Kidney (tissue), 14 donors: ENCODE results near the gene CKAP4. TPM values are rescaled to one million over a fixed set of nuclear protein-coding genes. Genes with fewer than 3 reads are reported as not detected.

Experiments used
- DNase-seq, 5 donors: peaks; one replicate each; pipeline ENCODE4 v3.0.0-alpha.2; 2013 to 2020
- FAIRE-seq: peaks from 2 replicates; lab custom pipeline; 2012; peaks lifted over from hg19 to GRCh38; lab: Jason Lieb, UNC
- H3K27ac ChIP-seq, 2 donors: one replicate each; pipeline ENCODE4 v1.7.0; 2013; ENCODE audit warnings: low read depth in 2 of 2, low read length in 2 of 2, inconsistent platforms in 1 of 2
- H3K27me3 ChIP-seq: one replicate; pipeline ENCODE4 v1.7.1; 2013; ENCODE audit warnings: low read length, inconsistent platforms; ENCODE audit not compliant: control insufficient read depth, insufficient read depth
- H3K36me3 ChIP-seq, 3 donors: one replicate each; pipeline versions ENCODE4 v1.7.0 to v1.7.1; 2013; ENCODE audit warnings: low read length in 3 of 3, control low read depth in 1 of 3, inconsistent platforms in 1 of 3; ENCODE audit not compliant: insufficient read depth in 3 of 3, control insufficient read depth in 2 of 3
- H3K4me1 ChIP-seq, 3 donors: one replicate each; pipeline versions ENCODE4 v1.7.0 to v1.7.1; 2013; ENCODE audit warnings: low read length in 3 of 3, inconsistent platforms in 1 of 3, low read depth in 1 of 3; ENCODE audit not compliant: control insufficient read depth in 2 of 3, insufficient read depth in 2 of 3
- H3K4me3 ChIP-seq, 3 donors: one replicate each; pipeline versions ENCODE4 v1.7.0 to v1.8.1; 2013; ENCODE audit warnings: low read length in 3 of 3, control low read depth in 1 of 3, inconsistent platforms in 1 of 3
- H3K9ac ChIP-seq, 3 donors: one replicate each; pipeline versions ENCODE4 v1.7.0 to v1.7.1; 2013; ENCODE audit warnings: low read length in 3 of 3, control low read depth in 1 of 3, inconsistent platforms in 1 of 3
- H3K9me3 ChIP-seq, 3 donors: one replicate each; pipeline versions ENCODE4 v1.7.0 to v1.7.1; 2013; ENCODE audit warnings: low read length in 3 of 3, control low read depth in 1 of 3, inconsistent platforms in 1 of 3; ENCODE audit not compliant: control insufficient read depth in 2 of 3, insufficient read depth in 1 of 3
- intact Hi-C: fragments of 100-400 bp; cut with DNase I; formaldehyde crosslinking; loops from one replicate; pipeline ENCODE4 v1.11.1; 2022
- polyA plus RNA-seq: library from polyadenylated mRNA; stranded (reverse); fragments of 350-450 nt; fragmentation: Illumina TruSeq; extraction: RNeasy Lipid Tissue Mini Kit (QIAGEN cat#74804); gene quantifications from one replicate; pipeline ENCODE4 v1.2.3, GENCODE V29; 2014; ENCODE audit warnings: low read depth, low replicate concordance; ENCODE audit not compliant: insufficient read depth
- total RNA-seq: library from RNA; stranded (reverse); fragmentation: NEBNext Ultra II Directional; extraction: Animal tissue kit (Norgen Biotek cat#: 25700); gene quantifications from one replicate; pipeline ENCODE4 v1.2.1, GENCODE V29; 2021
- TF ChIP-seq, protein P1 (sequence below): IDR thresholded peaks from 3 replicates; pipeline ENCODE4 v1.5.1; 2012; ENCODE audit warnings: mild to moderate bottlenecking, moderate library complexity, borderline replicate concordance; ENCODE audit not compliant: insufficient read depth; ENCODE audit errors: extremely low read depth
- donor health status: control.
- donor health status: control.
- donor health status: control.
- donor health status: control.
- donor health status: control.
- donor health status: DM: yes; HTN: yes; CAD: no.
- donor health status: Normal renal cell carcinoma (clear cell type).

The CKAP4 gene
- total and polyA plus RNA-seq, 2 donors from 2014 or later = 29.2 to 43.0 TPM

DNA sequence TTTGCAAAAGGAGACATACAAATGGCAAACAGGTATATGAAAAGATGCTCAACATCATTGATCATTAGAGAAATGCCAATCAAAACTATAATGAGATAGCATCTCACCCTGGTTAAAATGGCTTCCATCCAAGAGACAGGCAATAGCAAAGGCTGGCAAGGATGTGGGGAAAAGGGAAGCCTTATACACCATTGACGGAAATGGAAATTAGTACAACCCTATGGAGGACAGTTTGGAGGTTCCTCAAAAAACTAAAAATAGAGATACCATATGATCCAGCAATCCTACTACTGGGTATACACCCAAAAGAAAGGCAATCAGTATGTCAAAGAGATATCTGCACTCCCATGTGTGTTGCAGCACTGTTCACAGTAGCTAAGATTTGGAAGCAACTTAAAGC is 17.3 kb upstream of the CKAP4 start:
- DNase-seq = no peak
- H3K27ac ChIP-seq = no peak overlapping the region
- TF ChIP-seq, protein P1, sequence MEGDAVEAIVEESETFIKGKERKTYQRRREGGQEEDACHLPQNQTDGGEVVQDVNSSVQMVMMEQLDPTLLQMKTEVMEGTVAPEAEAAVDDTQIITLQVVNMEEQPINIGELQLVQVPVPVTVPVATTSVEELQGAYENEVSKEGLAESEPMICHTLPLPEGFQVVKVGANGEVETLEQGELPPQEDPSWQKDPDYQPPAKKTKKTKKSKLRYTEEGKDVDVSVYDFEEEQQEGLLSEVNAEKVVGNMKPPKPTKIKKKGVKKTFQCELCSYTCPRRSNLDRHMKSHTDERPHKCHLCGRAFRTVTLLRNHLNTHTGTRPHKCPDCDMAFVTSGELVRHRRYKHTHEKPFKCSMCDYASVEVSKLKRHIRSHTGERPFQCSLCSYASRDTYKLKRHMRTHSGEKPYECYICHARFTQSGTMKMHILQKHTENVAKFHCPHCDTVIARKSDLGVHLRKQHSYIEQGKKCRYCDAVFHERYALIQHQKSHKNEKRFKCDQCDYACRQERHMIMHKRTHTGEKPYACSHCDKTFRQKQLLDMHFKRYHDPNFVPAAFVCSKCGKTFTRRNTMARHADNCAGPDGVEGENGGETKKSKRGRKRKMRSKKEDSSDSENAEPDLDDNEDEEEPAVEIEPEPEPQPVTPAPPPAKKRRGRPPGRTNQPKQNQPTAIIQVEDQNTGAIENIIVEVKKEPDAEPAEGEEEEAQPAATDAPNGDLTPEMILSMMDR = no peak
- H3K27me3 ChIP-seq = no peaks in the 10 kb centered on the region
- intact Hi-C loops = no loop called here
- no peak overlapping the region for H3K9ac ChIP-seq
- no peak overlapping the region for H3K4me3 ChIP-seq
- no peak for FAIRE-seq
- no peaks in the 10 kb centered on the region for H3K9me3 ChIP-seq
- H3K4me1 ChIP-seq = no peaks in the 10 kb centered on the region
- H3K36me3 ChIP-seq = no peaks in the 10 kb centered on the region

DNA sequence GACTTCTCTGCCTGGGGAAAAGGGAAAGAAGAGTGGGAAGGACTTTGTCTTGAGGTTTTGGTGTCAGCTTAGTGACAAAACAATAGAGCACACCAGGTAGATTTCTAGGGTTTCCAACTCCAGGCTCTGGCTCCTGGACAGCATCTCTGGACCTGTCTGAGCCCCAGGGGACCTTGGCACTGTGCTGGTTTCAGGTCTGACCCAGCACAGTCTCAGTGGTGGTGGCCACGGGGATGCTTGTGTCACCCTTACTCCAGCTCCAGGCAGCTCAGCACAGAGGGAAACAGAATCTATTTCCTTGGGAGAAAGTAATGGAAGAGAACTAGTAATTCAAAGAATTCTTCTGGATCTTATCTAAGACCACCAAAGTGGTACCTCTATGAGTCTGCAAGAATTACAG is 11.1 kb upstream of the CKAP4 start:
- no peak for DNase-seq
- intact Hi-C loops = no loop called here
- H3K4me3 ChIP-seq = no peak overlapping the region

DNA sequence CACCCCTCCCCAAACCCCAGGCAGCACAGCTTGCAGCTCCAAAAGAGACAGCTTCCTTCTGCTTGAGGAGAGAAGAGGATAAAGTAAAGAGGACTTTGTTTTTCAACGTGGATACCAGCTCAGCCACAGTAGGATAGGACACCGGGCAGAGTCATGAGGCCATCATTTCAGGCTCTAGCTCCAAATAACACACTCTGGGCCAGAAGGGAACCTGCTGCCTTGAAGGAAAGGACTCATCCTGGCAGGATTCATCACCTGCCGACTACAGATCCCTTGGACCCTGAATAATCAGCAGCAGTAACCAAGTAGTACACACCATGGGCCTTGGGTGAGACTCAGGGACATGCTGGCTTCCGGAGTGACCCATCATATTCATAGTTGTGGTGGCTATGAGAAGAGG is 10.4 kb upstream of the CKAP4 start:
- Histone ChIP-seq H3K36me3 (no peaks in the 10 kb centered on the region), H3K4me1 (no peaks in the 10 kb centered on the region), H3K9ac (no peak overlapping the region), H3K9me3 (no peaks in the 10 kb centered on the region), H3K27me3 (no peaks in the 10 kb centered on the region), H3K27ac (no peak overlapping the region), H3K4me3 (no peak overlapping the region)
- intact Hi-C loops = no loop called here
- no peak for FAIRE-seq
- DNase-seq = no peak
- TF ChIP-seq, protein P1 = no peak

More for the DNA sequence above, 11.1 kb upstream of the CKAP4 start:
- no peaks in the 10 kb centered on the region for H3K27me3 ChIP-seq
- no peaks in the 10 kb centered on the region for H3K36me3 ChIP-seq
- TF ChIP-seq, protein P1 = no peak
- no peak overlapping the region for H3K9ac ChIP-seq
- no peaks in the 10 kb centered on the region for H3K4me1 ChIP-seq
- FAIRE-seq = no peak
- no peaks in the 10 kb centered on the region for H3K9me3 ChIP-seq
- no peak overlapping the region for H3K27ac ChIP-seq

DNA sequence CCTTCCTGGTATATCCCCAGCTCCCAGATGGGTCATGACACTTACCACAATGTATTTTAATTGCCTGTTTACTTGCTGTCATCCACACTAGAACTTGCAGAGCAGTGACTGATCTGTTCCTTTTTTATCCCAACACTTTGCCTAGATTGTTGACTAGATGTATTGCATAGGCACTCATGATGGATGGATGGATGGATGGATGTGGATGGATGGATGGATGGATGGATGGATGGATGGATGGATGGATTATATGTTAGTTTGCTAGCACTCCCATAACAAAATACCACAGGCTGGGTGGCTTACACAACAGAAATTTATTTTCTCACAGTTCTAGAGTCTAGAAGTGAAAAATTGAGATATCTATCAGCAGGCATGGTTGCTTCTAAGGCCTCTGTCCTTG is 8.7 kb upstream of the CKAP4 start:
- Histone ChIP-seq H3K4me3 (no peak overlapping the region), H3K9ac (no peak overlapping the region), H3K9me3 (no peaks in the 10 kb centered on the region), H3K27me3 (no peaks in the 10 kb centered on the region), H3K36me3 (no peaks in the 10 kb centered on the region), H3K27ac (no peak overlapping the region), H3K4me1 (peaks cover 0 to 3% (median 0%) of the 10 kb centered on the region in 3 donors)
- TF ChIP-seq, protein P1 = no peak
- intact Hi-C loops = no loop called here
- FAIRE-seq = no peak
- no peak for DNase-seq
